Natural killer cell (primary cell): Measurements from ENCODE around the gene AP2A2. TPM values are rescaled to one million over a fixed set of nuclear protein-coding genes. Genes with fewer than 3 reads are reported as not detected.

Experiments used
- ATAC-seq, 3 donors: fragments of 150-1000 bp in 2 of 3; fragments of 200-7000 bp in 1 of 3; cut with Tn5 transposase; 1 replicate in 1 of 3; 2 replicates in 2 of 3; pipeline ENCODE4 v1.10.0; 2021; ENCODE audit warnings: mild to moderate bottlenecking in 2 of 3, moderate library complexity in 2 of 3
- DNase-seq, 2 donors: peaks; one replicate each; pipeline versions ENCODE4 v3.0.0 to v3.0.0-alpha.2; 2013 to 2021; ENCODE audit warnings: mixed read lengths in 1 of 2
- H3K27ac ChIP-seq: one replicate; pipeline ENCODE4 v1.5.1; 2013; ENCODE audit warnings: mild to moderate bottlenecking, low read length
- H3K27me3 ChIP-seq: one replicate; pipeline ENCODE4 v1.6.1; 2013; ENCODE audit warnings: low read length; ENCODE audit not compliant: control insufficient read depth, insufficient read depth
- H3K36me3 ChIP-seq: one replicate; pipeline ENCODE4 v1.6.1; 2013; ENCODE audit warnings: low read length; ENCODE audit not compliant: control insufficient read depth, insufficient read depth
- H3K4me1 ChIP-seq: one replicate; pipeline ENCODE4 v1.6.1; 2013; ENCODE audit warnings: low read length; ENCODE audit not compliant: control insufficient read depth, insufficient read depth
- H3K4me3 ChIP-seq: one replicate; pipeline ENCODE4 v1.5.1; 2013; ENCODE audit warnings: low read length
- H3K9me3 ChIP-seq: one replicate; pipeline ENCODE4 v1.6.1; 2013; ENCODE audit warnings: low read length; ENCODE audit not compliant: control insufficient read depth, insufficient read depth
- H3K27ac Mint-ChIP-seq, 2 donors: one replicate each; pipeline ENCODE4 v1.8.0; 2022; ENCODE audit warnings: mild to moderate bottlenecking in 2 of 2, mixed read lengths in 2 of 2, moderate library complexity in 1 of 2
- H3K27me3 Mint-ChIP-seq, 2 donors: one replicate each; pipeline ENCODE4 v1.8.0; 2022; ENCODE audit warnings: low read depth in 2 of 2, mixed read lengths in 2 of 2
- H3K36me3 Mint-ChIP-seq: one replicate; pipeline ENCODE4 v1.8.0; 2022; ENCODE audit warnings: mixed read lengths
- H3K4me1 Mint-ChIP-seq, 2 donors: one replicate each; pipeline ENCODE4 v1.8.0; 2022; ENCODE audit warnings: mixed read lengths in 2 of 2
- H3K4me3 Mint-ChIP-seq: one replicate; pipeline ENCODE4 v1.8.0; 2022; ENCODE audit warnings: mild to moderate bottlenecking, moderate library complexity, mixed read lengths
- H3K9me3 Mint-ChIP-seq, 2 donors: one replicate each; pipeline ENCODE4 v1.8.0; 2022; ENCODE audit warnings: mixed read lengths in 2 of 2
- CTCF ChIP-seq: fragments of 200-600 bp; IDR thresholded peaks from one replicate; pipeline ENCODE4 v1.8.0; 2022; ENCODE audit warnings: antibody characterized with exemption
- WGBS: methylation state at CpG from one replicate; pipeline ENCODE4 v1.1.7; 2013; ENCODE audit warnings: missing lambda C conversion rate; ENCODE audit not compliant: insufficient coverage; 5-methylcytosine and 5-hydroxymethylcytosine counted together
- intact Hi-C: fragments of 100-400 bp; cut with micrococcal nuclease; formaldehyde crosslinking; loops from one replicate; pipeline ENCODE4 v1.14.2; 2022
- total RNA-seq, 4 donors: library from RNA; stranded (reverse); fragments of 120-200 nt in 1 of 4; gene quantifications; one replicate each; pipeline versions ENCODE4 v1.2.3 to v1.2.4, GENCODE V29; 2013 to 2022

AP2A2 gene
- total RNA-seq, 3 donors from 2014 or later (not counting 1 experiment from before 2014, with no cell fraction given) = 57.2 to 120 (median 82.9) TPM

- TF ChIP-seq CTCF = no peak
- Mint-ChIP-seq H3K27ac (no peak overlapping the region), H3K27me3 (no peaks in the 10 kb centered on the region), H3K36me3 (no peaks in the 10 kb centered on the region), H3K4me3 (no peak overlapping the region), H3K9me3 (no peaks in the 10 kb centered on the region), H3K4me1 (peaks cover 0 to 7% of the 10 kb centered on the region in 2 donors)
- Histone ChIP-seq H3K36me3 (no peaks in the 10 kb centered on the region), H3K4me3 (no peak overlapping the region), H3K4me1 (no peaks in the 10 kb centered on the region), H3K27ac (no peak overlapping the region), H3K9me3 (no peaks in the 10 kb centered on the region), H3K27me3 (no peaks in the 10 kb centered on the region)
- DNase-seq (no peak), ATAC-seq (no peak)
- WGBS = 65% methylated on average over 16 of the region's 16 CpGs
- intact Hi-C loops = no loop called here
These were observed 104.0 kb downstream of the AP2A2 start for GRCh38 chr11:1029654-1030053.

DNA sequence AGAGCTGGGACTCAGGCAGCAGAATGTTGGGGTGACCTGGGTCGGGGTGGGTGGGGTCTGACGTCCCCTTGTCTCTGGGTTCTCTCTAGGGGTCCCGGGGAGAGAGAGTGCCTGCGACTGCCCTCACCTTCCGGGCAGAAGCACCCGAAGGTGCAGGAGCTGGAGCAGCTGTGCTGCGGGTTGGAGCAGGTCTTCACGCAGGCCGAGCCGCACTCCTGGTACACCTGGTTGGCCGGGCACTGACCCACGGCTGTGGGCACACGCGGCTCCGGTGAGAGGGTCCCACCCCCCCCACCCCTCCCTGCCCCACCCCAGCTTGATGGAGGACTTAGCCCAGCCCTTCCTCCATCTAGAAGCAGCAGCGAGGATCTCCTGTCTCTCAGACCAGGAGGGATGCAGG is 104.4 kb downstream of the AP2A2 start:
- Histone ChIP-seq H3K9me3 (no peaks in the 10 kb centered on the region), H3K27ac (no peak overlapping the region), H3K27me3 (no peaks in the 10 kb centered on the region), H3K4me3 (no peak overlapping the region), H3K4me1 (no peaks in the 10 kb centered on the region), H3K36me3 (no peaks in the 10 kb centered on the region)
- peaks cover 0 to 7% of the 10 kb centered on the region in 2 donors for H3K4me1 Mint-ChIP-seq
- 79% methylated on average over 16 of the region's 16 CpGs for WGBS
- H3K27me3 Mint-ChIP-seq = no peaks in the 10 kb centered on the region
- H3K27ac Mint-ChIP-seq = no peak overlapping the region
- ATAC-seq = no peak
- TF ChIP-seq CTCF = no peak
- no peaks in the 10 kb centered on the region for H3K36me3 Mint-ChIP-seq
- intact Hi-C loops = no loop called here
- no peaks in the 10 kb centered on the region for H3K9me3 Mint-ChIP-seq
- H3K4me3 Mint-ChIP-seq = no peak overlapping the region
- DNase-seq = no peak

DNA sequence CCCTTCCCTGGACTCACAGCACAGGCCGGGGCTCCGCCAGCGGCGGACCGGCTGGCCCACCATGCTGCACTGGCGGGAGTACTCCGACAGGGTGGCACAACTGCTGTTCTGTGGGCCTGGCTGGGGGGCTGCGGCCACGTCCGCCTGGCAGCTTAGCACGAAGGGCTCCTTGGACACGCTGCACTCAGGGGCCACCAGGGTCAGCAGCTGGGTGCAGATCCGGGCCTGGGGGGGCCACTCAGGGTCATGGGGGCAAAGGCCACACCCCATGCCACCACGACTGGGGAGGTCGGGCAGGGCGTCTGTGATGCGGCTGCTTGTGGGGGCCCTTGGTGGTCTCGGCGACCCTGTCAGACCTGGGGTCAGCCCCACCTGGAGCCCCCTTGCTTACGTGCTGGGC is 104.9 kb downstream of the AP2A2 start:
- Histone ChIP-seq H3K27me3 (no peaks in the 10 kb centered on the region), H3K27ac (no peak overlapping the region), H3K4me3 (no peak overlapping the region), H3K36me3 (no peaks in the 10 kb centered on the region), H3K9me3 (no peaks in the 10 kb centered on the region), H3K4me1 (no peaks in the 10 kb centered on the region)
- intact Hi-C loops = no loop called here
- H3K4me3 Mint-ChIP-seq = no peak overlapping the region
- H3K9me3 Mint-ChIP-seq = no peaks in the 10 kb centered on the region
- no peak for ATAC-seq
- no peaks in the 10 kb centered on the region for H3K36me3 Mint-ChIP-seq
- no peaks in the 10 kb centered on the region for H3K27me3 Mint-ChIP-seq
- peaks cover 0 to 7% of the 10 kb centered on the region in 2 donors for H3K4me1 Mint-ChIP-seq
- no peak for DNase-seq
- no peak for TF ChIP-seq CTCF
- 77% methylated on average over 20 of the region's 20 CpGs for WGBS
- no peak overlapping the region for H3K27ac Mint-ChIP-seq

GRCh38 chr11:1031121-1031899 is 105.6 kb downstream of the AP2A2 start:
- Histone ChIP-seq H3K9me3 (no peaks in the 10 kb centered on the region), H3K36me3 (no peaks in the 10 kb centered on the region), H3K4me3 (no peak overlapping the region), H3K4me1 (no peaks in the 10 kb centered on the region), H3K27ac (no peak overlapping the region), H3K27me3 (no peaks in the 10 kb centered on the region)
- no peak for DNase-seq
- no peak for ATAC-seq
- no peaks in the 10 kb centered on the region for H3K36me3 Mint-ChIP-seq
- H3K4me1 Mint-ChIP-seq = peaks cover 0 to 7% of the 10 kb centered on the region in 2 donors
- no peak overlapping the region for H3K27ac Mint-ChIP-seq
- H3K9me3 Mint-ChIP-seq = no peaks in the 10 kb centered on the region
- H3K4me3 Mint-ChIP-seq = no peak overlapping the region
- H3K27me3 Mint-ChIP-seq = no peaks in the 10 kb centered on the region
- intact Hi-C loops = no loop called here
- WGBS = 83% methylated on average over 29 of the region's 30 CpGs
- no peak for TF ChIP-seq CTCF
